T-helper 2 cell (primary cell): ENCODE results near the gene NDUFA5.
"Not testable (repeated sequence)": the region's sequence is repeated elsewhere in the genome, so short reads cannot be mapped to it uniquely, and the experiment has no call there.

Experiments
- DNase-seq, 5 experiments: peaks; one replicate each; pipeline versions ENCODE4 v3.0.0 to v3.0.0-alpha.2; 2012 to 2022

NDUFA5 gene

DNA sequence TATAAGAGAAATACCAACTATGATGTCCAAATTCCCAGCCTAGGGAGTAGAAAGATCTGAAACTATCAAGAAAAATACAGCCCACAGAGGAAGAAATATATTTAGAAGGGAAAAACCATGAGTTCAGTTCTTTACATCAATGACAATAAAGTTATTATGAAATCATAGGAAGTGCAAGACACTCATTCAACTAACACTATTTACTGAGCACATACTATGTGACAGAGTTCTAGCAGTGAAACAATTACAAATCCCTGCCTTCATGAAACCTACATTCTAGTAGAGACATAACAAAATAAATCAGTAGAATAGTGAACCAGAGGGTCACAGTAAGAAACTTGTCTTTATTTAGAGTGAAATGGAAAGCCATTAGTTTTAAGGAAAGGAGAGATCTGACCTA lies 2.1 kb downstream of the NDUFA5 start:
- DNase-seq, result no peak

DNA sequence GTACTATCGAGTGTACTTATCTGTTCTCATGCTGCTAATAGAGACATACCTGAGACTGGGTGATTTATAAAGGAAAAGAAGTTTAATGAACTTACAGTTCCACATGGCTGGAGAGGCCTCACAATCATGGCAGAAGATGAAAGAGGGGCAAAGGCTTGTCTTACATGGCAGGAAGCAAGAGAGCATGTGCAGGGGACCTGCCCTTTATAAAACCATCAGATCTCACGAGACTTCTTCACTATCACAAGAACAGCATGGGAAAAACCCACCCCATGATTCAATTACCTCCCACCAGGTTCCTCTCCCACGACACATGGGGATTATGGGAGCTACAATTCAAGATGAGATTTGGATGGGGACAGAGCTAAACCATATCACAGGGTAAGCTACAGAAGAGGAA lies 4.5 kb downstream of the NDUFA5 start:
- DNase-seq, result no peak

DNA sequence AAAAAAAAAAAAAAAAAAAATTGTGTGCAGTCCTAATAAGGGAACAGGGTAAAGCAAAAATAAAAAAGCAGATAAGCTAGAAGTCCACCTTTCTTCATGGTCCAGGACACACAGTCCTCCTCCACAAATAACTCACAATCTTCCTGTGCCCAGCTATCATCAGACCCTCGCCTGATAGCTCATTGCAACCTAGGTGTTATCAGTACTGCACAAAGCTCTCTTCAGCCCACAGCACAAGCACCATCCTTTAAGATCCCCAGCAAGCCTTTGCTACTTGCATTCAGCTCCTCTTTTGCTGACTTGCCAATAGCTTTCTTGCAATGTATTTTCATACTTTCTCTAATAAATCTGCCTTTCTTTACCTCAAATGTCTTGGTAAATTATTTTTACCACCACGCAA lies 5.0 kb downstream of the NDUFA5 start:
- DNase-seq, result no peak

DNA sequence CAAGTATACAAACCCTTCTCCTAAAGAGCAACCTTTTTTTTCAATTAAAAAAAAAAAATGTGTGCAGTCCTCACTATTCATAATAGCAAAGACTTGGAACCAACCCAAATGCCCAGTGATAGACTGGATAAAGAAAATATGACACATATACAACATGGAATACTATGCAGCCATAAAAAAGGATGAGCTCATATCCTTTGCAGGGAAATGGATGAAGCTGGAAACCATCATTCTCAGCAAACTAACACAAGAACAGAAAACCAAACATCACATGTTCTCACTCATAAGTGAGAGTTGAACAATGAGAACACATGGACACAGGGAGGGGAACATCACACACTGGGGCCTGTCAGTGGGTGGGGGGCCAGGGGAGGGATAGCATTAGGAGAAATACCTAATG lies 5.5 kb downstream of the NDUFA5 start:
- DNase-seq, result not testable (repeated sequence)

DNA sequence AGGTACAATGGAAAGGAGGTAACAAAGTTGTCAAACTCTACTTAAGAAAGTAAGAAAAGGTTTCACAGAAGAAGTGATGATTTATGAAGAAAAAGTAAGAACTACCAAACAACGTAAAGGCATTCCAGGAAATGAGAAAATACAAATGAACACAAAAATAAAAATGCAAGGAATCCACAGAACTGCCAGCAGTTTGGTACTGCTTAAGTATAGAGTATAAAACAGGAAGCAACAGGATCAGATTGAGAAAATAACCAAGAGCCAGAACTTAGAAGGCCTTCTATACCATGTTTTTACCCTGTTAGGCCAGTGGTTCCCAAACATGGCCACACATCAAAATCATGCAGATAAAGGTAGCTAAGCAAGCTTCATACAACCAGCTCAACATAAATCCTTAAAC lies 9.2 kb downstream of the NDUFA5 start:
- DNase-seq, result no peak

DNA sequence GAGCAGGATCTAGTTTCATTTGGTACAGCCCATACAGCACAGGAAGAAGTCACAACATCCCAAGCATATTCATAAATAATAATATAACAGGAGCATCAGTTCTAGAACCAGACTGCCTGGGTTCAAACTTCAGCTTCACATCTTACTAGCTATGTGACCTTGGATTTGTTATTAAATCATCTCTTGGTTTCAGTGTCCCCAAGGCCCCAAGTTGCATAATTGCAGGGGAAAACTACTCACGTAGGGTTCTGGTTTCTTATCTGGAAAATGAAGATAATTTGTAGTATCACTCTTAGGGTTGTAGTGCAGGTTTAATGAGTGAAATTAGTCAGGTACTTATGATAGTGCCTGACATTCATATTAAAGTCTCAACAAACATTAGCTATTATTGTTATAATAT lies 17.7 kb downstream of the NDUFA5 start:
- DNase-seq, result no peak

DNA sequence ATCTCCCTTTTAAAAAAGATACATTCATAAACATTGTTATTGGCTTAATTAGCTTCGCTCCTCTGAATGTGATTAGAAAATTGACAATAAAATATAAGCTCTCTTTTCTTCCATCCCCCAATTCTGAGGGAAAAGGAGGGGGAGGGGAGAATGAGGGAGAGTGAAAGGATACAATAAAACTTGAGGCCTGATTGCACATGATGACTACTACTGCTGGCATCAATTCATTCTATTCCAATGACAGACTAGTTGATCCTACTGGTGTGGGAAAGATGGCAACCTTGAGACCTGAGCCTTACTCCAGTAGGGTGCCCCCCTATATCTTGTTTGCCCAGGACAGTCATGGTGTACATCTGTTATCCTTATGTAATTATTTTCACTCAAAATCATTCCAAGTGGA lies 18.7 kb downstream of the NDUFA5 start:
- no peak for DNase-seq

DNA sequence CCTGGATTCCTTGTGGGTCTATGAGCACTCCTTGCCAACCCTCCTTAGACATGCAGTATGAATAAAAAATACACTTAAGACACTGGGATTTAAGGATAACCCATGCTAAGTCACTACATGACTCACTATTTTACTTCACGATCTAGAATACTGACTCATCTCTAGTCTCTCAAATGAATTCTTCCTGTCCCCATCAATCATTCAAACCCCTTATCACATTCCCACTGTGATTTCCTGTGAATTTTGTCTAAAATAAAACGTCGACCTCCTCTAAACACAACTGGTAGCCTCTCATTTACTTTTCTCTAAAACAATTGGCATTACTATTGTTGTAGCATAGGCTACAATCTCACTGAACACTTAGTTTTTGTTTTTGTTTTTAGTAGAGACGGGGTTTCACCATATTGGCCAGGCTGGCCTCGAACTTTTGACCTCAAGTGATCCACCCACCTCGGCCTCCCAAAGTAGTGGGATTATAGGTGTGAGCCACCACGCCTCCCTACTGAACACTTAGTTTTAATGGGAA lies 19.4 kb downstream of the NDUFA5 start:
- no peak for DNase-seq

DNA sequence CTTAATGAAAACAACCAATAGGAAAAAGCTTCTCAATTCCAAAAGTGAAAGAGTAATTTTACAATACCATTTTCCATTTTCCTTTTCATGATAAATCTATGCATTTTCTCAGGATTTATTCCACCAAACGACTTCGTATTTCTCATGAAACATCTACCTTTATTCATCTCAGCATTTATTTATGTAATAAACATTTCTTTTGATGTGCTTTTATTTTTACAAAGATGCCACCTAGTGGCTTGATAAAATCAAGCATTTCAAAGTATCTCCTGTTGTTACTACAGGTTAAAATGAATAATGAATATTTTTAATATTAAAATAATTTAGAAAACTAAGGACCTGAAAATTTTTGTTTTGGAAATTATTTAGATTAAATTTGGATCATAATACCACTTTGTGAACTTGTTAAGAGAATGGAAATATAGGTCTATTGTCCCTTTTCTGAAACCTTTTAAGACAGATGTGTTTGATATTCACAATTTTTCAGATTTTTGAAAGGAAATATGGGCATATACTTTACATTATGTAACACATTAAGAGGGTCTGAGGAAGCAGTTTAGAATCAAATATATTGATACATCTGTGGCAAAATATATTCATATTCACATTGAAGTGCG lies 20.5 kb downstream of the NDUFA5 start:
- peak in 1 of 5 experiments; percentile 37 for DNase-seq

DNA sequence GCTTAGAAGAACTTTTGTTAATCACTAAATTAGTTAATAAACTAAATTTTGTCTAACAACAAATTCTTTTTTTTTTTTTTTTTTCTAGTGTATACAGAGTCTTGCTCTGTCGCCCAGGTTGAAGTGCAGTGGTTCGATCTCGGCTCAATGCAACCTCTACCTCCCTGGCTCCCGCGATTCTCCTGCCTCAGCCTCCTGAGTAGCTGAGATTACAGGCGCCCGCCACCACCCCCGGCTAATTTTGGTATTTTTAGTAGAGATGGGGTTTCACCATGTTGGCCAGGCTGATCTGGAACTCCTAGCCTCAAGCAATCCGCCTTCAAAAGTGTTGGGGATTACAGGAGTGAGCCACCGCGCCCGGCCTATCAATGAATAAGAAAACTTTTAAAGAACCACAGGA lies 22.1 kb downstream of the NDUFA5 start:
- no peak for DNase-seq

DNA sequence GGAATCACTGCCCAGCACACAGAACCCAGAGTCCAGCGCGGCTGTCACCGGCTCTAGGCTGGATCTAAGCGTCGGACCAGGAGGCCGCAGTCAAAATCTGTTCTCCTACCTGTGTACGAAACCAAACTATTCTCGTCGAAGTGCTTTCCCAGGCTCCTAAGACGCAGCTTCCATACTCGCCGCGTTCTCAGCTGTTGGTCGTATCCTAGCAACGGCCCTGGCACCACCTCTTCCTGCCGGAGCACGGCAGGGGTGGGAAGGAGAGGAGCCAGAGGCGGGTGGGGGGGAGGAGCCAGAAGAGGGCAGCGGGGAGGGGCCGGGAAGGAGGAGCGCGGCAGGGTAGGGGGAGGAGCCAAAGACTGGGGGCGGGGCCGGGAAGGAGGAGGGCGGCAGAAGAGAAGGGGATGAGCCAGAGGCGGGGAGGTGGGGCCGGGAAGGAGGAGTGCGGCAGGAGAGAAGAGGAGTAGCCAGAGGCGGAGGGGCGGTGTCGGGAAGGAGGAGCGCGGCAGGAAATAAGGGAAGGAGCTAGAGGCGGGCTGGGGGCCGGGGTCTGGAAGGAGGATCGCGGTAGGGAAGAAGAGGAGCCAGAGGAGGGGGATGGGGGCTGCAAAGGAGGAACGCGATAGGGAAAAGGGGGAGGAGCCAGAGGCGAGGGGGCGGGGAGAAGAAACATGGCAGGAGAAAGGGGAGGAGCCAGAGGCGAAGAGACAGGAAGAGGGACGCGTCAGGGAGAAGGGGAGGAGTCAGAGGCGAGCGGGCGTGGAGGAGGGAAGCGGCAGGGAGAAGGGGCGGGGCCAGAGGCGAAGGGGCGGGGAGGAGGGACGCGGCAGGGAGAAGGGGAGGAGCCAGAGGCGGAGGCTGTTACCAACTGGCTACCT lies 23.0 kb downstream of the NDUFA5 start, which contains the start of gene IQUB:
IQUB (minus strand) TSS at position 213 of the 878 bp plus-strand sequence. CDS start 22,255 bp downstream, outside the sequence.
- DNase-seq, result peak; percentile 90 to 97 (median 95)

DNA sequence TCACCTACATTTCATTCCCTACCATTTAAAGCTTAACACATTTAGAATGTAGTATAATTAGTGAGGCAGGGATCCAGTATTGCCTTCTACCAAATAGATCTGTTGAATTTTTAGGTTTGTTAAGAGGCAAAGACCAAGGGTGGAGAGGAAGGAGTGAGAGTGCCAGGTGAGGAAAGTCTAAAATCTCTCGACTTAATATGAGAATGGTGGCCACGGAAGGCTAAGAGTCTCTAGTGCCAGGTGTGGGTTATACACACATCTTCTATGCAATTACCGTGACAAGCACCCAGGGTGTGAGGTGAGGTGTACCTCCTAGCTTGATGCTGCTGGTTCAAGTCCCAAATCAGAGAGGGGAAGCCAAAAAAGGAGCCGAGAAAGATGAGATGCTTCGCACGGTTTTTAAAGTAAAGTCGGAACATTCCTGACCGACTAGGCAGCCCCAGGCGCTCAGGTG lies 23.7 kb downstream of the NDUFA5 start:
- DNase-seq, result peak in 1 of 5 experiments; percentile 36

DNA sequence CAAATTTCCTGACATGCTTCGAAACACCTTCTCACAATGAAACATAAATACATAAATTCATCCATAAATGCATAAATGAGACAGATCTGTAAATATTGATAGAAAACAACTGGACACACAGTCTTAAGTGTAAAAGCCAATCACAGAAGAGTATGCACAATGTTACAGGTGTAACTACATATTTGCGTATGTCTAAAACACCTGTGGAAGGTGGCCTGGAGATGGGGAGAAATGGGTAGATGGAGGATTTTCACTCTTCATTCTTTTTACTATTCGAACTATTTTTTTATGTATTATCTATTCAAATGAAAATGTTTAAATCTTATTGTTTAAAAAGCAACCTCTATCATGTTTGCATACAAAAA lies 24.1 kb downstream of the NDUFA5 start:
- DNase-seq, result no peak

DNA sequence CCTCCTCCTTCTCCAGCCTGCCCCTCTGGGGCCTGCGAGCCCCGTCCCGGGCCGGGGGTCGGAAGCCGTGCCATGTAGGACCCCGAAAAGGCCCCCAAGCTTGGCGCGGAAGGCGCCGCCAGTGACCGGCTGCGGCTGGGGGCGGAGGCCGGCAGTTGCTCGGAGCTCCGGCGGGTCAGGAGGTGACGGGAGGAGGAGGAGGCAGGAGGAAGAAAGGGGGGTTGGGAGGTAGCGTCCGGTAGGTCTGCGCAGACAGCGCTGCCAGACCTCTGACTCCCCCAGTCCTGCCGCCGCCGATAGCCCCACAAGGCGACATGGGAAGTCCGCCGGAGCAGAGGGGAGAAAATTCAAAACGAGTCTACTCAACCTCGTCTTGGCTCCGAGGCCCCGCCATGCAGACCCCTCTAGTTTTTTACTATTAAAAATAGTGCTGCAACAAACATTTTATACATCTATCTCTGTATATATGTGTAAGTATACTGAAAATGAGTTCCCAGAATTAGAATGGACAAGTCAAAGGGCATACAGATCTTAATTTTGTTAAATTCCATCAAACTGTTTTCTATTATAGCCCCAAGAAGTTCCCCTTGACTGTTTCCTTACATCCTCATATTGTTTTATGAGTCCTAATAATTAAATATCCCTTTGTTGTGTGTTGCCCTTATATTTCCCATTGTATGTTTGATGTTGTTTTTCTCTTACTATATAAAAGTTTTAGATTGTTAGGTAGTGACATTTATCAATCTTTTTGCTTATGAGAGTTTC lies 24.6 kb downstream of the NDUFA5 start:
- peak in 2 of 5 experiments; percentile 14 to 52 for DNase-seq

DNA sequence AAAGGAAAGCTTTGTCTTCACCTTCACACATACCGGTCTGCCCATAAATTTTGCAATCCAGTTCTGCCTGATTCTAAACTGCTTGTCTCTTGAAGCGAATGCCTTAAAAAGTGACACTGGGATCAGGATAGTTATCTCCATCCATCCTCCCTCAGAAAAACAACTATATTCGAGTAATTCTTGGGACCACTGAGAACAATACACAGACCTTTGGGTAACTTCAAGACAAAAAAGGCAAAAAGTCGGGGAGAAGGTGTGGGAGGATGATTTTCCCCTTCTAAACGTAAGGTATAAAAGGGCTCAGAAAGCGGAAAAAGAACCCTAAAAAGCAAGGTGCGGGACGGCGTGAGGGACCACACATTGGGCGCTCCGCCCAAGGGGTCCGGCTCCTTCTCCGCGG lies 25.3 kb downstream of the NDUFA5 start:
- DNase-seq, result not testable (repeated sequence)

DNA sequence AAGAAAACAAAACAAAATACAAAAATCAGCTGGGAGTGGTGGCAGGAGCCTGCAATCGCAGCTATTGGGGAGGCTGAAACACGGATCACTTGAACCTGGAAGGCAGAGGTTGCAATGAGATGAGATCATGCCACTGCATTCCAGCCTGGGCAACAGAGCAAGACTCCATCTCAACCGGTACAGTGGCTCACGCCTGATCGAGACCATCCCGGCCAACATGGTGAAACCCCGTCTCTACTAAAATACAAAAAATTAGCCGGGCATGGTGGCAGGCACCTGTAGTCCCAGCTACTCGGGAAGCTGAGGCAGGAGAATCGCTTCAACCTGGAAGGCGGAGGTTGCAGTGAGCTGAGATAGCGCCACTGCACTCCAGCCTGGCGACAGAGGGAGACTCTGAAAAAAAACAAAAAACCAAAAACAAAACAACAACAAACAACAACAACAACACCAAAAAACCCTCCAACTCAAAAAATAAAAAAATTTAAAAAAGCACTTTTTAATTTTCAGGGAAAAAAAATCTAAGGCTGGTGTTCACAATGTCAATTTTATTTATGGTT lies 27.5 kb downstream of the NDUFA5 start:
- not testable (repeated sequence) for DNase-seq

DNA sequence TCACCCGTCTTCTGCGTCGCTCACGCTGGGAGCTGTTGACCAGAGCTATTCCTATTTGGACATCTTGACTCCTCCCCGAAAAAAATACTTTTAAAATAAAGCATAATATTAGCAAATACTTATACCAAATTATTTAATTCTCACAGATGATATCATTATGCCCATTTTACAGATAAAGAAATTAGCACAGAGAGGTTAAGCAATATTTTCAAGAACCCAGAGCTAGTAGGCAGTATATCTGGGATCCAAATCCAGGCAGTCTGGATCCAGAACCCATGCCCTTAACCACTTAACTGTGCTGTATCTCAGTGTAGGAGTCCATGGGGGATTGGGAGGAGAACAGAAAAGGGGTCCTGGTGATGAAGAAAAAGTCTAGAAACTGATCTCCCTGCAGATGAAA lies 29.4 kb downstream of the NDUFA5 start:
- DNase-seq, result no peak

DNA sequence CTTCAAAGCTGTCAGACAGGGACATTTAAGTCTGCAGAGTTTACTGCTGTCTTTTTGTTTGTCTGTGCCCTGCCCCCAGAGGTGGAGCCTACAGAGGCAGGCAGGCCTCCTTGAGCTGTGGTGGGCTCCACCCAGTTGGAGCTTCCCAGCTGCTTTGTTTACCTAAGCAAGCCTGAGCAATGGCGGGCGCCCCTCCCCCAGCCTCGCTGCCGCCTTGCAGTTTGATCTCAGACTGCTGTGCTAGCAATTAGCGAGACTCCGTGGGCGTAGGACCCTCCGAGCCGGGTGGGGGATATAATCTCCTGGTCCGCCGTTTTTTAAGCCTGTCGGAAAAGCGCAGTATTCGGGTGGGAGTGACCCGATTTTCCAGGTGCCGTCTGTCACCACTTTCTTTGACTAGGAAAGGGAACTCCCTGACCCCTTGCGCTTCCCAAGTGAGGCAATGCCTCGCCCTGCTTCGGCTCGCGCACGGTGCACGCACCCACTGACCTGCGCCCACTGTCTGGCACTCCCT lies 29.8 kb downstream of the NDUFA5 start:
- DNase-seq, result not testable (repeated sequence)

DNA sequence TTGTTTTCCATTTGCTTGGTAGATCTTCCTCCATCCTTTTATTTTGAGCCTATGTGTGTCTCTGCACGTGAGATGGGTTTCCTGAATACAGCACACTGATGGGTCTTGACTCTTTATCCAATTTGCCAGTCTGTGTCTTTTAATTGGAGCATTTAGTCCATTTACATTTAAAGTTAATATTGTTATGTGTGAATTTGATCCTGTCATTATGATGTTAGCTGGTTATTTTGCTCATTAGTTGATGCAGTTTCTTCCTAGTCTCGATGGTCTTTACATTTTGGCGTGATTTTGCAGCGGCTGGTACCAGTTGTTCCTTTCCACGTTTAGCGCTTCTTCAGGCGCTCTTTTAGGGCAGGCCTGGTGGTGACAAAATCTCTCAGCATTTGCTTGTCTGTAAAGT lies 31.1 kb downstream of the NDUFA5 start:
- DNase-seq, result not testable (repeated sequence)

DNA sequence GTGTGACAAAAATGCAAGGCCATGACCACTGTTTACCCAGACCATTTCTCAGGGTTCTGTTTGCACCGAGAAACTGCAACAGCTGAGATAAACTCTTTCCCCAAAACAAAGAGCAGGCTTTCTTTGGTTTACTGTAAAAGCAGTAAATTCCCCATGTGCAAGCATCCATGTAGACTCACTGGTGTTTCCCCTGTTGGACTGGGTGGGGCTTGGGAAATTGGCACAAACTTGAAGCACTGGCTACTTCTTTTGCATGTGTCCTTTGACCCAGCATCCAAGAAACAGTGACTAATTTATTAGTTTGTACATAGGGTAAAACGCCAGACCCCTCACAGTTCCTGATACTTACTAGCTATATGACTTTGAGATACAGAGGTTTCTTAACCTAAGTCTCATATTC lies 35.6 kb downstream of the NDUFA5 start:
- no peak for DNase-seq

DNA sequence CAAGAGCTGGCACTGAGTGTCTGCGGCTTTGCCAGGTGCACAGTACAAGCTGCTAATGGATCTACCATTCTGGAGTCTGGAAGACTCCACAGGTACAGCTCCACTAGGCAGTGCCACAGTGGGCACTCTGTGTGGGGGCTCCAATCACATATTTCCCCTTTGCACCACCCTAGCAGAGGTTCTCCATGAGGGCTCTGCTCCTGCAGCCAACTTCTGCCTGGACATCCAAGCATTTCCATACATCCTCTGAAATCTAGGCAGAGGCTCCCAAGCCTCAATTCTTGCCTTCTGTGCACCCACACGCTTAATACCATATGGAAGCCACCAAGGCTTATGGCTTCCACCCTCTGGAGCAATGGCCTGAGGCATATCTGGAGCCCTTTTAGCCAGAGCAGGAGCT lies 52.4 kb downstream of the NDUFA5 start:
- no peak for DNase-seq

DNA sequence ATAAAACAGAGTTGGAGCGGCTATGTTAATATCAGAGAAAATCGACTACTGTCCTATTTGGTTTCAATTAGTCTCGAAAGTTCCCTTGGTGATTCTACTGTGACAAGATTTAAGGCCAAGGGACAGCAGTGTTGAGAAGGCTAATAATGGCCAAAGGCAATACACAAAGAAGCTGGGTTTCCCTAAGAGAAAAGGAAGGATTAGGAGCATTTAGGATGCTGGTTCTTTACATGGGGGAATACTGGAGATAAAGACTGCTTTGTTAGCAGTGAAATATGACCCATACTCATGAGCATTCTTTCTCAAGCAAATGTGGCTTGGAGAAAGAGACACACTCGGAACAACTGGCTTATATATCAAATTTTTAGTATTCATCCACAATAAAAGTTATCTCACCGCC lies 55.4 kb downstream of the NDUFA5 start:
- no peak for DNase-seq
